HEK293 (cell line): ENCODE data around the gene FGF22.

ENCODE experiments used
- CTCF ChIA-PET: fragments of 350-600 bp; formaldehyde crosslinking; extraction: SDS; loops from one replicate; lab custom pipeline; 2021; ENCODE audit warnings: antibody characterized with exemption; lab: Yijun Ruan, JAX
- POLR2A ChIA-PET: fragments of 300-600 bp; formaldehyde crosslinking; extraction: SDS; loops from one replicate; lab custom pipeline; 2020; ENCODE audit warnings: antibody characterized with exemption, inconsistent platforms; lab: Yijun Ruan, JAX
- H3K27ac ChIP-seq: fragments of 200-500 bp; sonication (Bioruptor generic); 2 replicates; pipeline ENCODE4 v1.5.1; 2014; ENCODE audit warnings: low read depth, low read length, control low read depth, inconsistent platforms; ENCODE audit errors: extremely low read depth
- H3K36me3 ChIP-seq, 2 experiments: fragments of 200-500 bp in 1 of 2; sonication (Bioruptor generic) in 1 of 2; 1 replicate in 1 of 2; 2 replicates in 1 of 2; pipeline ENCODE4 v1.5.1; 2014 to 2017; ENCODE audit warnings: inconsistent platforms in 2 of 2, low read length in 2 of 2; ENCODE audit not compliant: control insufficient read depth in 2 of 2, insufficient read depth in 1 of 2
- H3K4me1 ChIP-seq: fragments of 200-500 bp; sonication (Bioruptor generic); 2 replicates; pipeline ENCODE4 v1.5.1; 2014; ENCODE audit warnings: mild to moderate bottlenecking, low read length, inconsistent platforms; ENCODE audit not compliant: control insufficient read depth, insufficient read depth
- H3K4me3 ChIP-seq: 2 replicates; pipeline ENCODE4 v1.5.1; 2011; ENCODE audit warnings: low read depth, mild to moderate bottlenecking, control low read depth, low read length, moderate library complexity
- H3K9me3 ChIP-seq: fragments of 200-500 bp; sonication (Bioruptor generic); 2 replicates; pipeline ENCODE4 v1.5.1; 2014; ENCODE audit warnings: low read depth, low read length, inconsistent platforms; ENCODE audit not compliant: control insufficient read depth, insufficient read depth
- EGR2 ChIP-seq: fragments of 450-650 bp; formaldehyde crosslinking; IDR thresholded peaks from 2 replicates; pipeline ENCODE4 v1.5.1; 2016; ENCODE audit warnings: low read depth, missing biosample characterization, missing genetic modification characterization
- GLI4 ChIP-seq: fragments of 450-650 bp; formaldehyde crosslinking; IDR thresholded peaks from 2 replicates; pipeline ENCODE4 v1.5.1; 2016; ENCODE audit warnings: missing biosample characterization, missing genetic modification characterization
- GLIS1 ChIP-seq: fragments of 450-650 bp; formaldehyde crosslinking; IDR thresholded peaks from 2 replicates; pipeline ENCODE4 v1.5.1; 2016; ENCODE audit warnings: missing biosample characterization, missing genetic modification characterization
- KLF7 ChIP-seq: fragments of 450-650 bp; formaldehyde crosslinking; IDR thresholded peaks from 2 replicates; pipeline ENCODE4 v1.5.1; 2016; ENCODE audit warnings: missing biosample characterization, missing genetic modification characterization, borderline replicate concordance
- KLF8 ChIP-seq: fragments of 450-650 bp; formaldehyde crosslinking; IDR thresholded peaks from 2 replicates; pipeline ENCODE4 v1.5.1; 2016; ENCODE audit warnings: missing biosample characterization, missing genetic modification characterization
- MYNN ChIP-seq: fragments of 450-650 bp; formaldehyde crosslinking; IDR thresholded peaks from 2 replicates; pipeline ENCODE4 v1.5.1; 2016; ENCODE audit warnings: missing biosample characterization, missing genetic modification characterization, borderline replicate concordance
- SALL2 ChIP-seq: fragments of 450-650 bp; formaldehyde crosslinking; IDR thresholded peaks from 2 replicates; pipeline ENCODE4 v1.5.0; 2017; ENCODE audit warnings: missing biosample characterization, mild to moderate bottlenecking, missing genetic modification characterization, borderline replicate concordance
- SP3 ChIP-seq: fragments of 450-650 bp; formaldehyde crosslinking; IDR thresholded peaks from 2 replicates; pipeline ENCODE4 v1.5.1; 2016; ENCODE audit warnings: missing biosample characterization, missing genetic modification characterization
- YY2 ChIP-seq: fragments of 450-650 bp; formaldehyde crosslinking; IDR thresholded peaks from 2 replicates; pipeline ENCODE4 v1.5.1; 2016; ENCODE audit warnings: missing biosample characterization, missing genetic modification characterization
- ZBTB8A ChIP-seq: fragments of 450-650 bp; formaldehyde crosslinking; IDR thresholded peaks from 2 replicates; pipeline ENCODE4 v1.5.1; 2016; ENCODE audit warnings: missing biosample characterization, missing genetic modification characterization
- ZIC2 ChIP-seq: fragments of 450-650 bp; formaldehyde crosslinking; IDR thresholded peaks from 2 replicates; pipeline ENCODE4 v1.5.1; 2016; ENCODE audit warnings: missing biosample characterization, missing genetic modification characterization
- ZNF112 ChIP-seq: fragments of 450-650 bp; formaldehyde crosslinking; IDR thresholded peaks from 2 replicates; pipeline ENCODE4 v1.5.0; 2017; ENCODE audit warnings: missing biosample characterization, missing genetic modification characterization
- ZNF140 ChIP-seq: fragments of 450-650 bp; formaldehyde crosslinking; IDR thresholded peaks from 2 replicates; pipeline ENCODE4 v1.5.1; 2016; ENCODE audit warnings: missing biosample characterization, missing genetic modification characterization
- ZNF544 ChIP-seq: fragments of 450-650 bp; formaldehyde crosslinking; IDR thresholded peaks from 2 replicates; pipeline ENCODE4 v1.5.0; 2017; ENCODE audit warnings: missing biosample characterization, missing genetic modification characterization
- ZNF549 ChIP-seq: fragments of 450-650 bp; IDR thresholded peaks from 2 replicates; pipeline ENCODE4 v1.5.1; 2018; ENCODE audit warnings: missing biosample characterization, missing genetic modification characterization, mild to moderate bottlenecking, inconsistent platforms, moderate library complexity
- ZNF596 ChIP-seq: fragments of 450-650 bp; IDR thresholded peaks from 2 replicates; pipeline ENCODE4 v1.5.0; 2018; ENCODE audit warnings: missing biosample characterization, mild to moderate bottlenecking, missing genetic modification characterization, moderate library complexity
- ZNF623 ChIP-seq: fragments of 450-650 bp; formaldehyde crosslinking; IDR thresholded peaks from 2 replicates; pipeline ENCODE4 v1.5.1; 2016; ENCODE audit warnings: missing biosample characterization, missing genetic modification characterization
- ZSCAN5A ChIP-seq: fragments of 450-650 bp; formaldehyde crosslinking; IDR thresholded peaks from 2 replicates; pipeline ENCODE4 v1.5.1; 2016; ENCODE audit warnings: missing biosample characterization, missing genetic modification characterization
- TF ChIP-seq, protein P1 (sequence below): fragments of 450-650 bp; formaldehyde crosslinking; IDR thresholded peaks from 2 replicates; pipeline ENCODE4 v1.5.1; 2016; ENCODE audit warnings: missing biosample characterization, missing genetic modification characterization
- TF ChIP-seq, protein P2 (sequence below): fragments of 450-650 bp; formaldehyde crosslinking; IDR thresholded peaks from 2 replicates; pipeline ENCODE4 v1.5.1; 2016; ENCODE audit warnings: missing biosample characterization, missing genetic modification characterization

The FGF22 gene

GRCh38 chr19:677201-677600 lies 37.5 kb downstream of the FGF22 start (continued):
- TF ChIP-seq, protein P1, sequence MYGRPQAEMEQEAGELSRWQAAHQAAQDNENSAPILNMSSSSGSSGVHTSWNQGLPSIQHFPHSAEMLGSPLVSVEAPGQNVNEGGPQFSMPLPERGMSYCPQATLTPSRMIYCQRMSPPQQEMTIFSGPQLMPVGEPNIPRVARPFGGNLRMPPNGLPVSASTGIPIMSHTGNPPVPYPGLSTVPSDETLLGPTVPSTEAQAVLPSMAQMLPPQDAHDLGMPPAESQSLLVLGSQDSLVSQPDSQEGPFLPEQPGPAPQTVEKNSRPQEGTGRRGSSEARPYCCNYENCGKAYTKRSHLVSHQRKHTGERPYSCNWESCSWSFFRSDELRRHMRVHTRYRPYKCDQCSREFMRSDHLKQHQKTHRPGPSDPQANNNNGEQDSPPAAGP (tag by site-specific recombination), result peak; percentile 45; the same call in 1 of the 2 replicates
- TF ChIP-seq GLI4 (tag by site-specific recombination) (no peak), KLF8 (tag by site-specific recombination) (peak; percentile 53), MYNN (tag by site-specific recombination) (no peak), ZNF544 (tag by site-specific recombination) (no peak)
- TF ChIP-seq, all 188 proteins: peak for 13

GRCh38 chr19:677601-678436 lies 38.1 kb downstream of the FGF22 start:
- no peak for TF ChIP-seq ZNF623 (tag by site-specific recombination)
- TF ChIP-seq GLIS1 (tag by site-specific recombination), result peak; percentile 74
- no peak for TF ChIP-seq KLF7 (tag by site-specific recombination)
- TF ChIP-seq, protein P2, sequence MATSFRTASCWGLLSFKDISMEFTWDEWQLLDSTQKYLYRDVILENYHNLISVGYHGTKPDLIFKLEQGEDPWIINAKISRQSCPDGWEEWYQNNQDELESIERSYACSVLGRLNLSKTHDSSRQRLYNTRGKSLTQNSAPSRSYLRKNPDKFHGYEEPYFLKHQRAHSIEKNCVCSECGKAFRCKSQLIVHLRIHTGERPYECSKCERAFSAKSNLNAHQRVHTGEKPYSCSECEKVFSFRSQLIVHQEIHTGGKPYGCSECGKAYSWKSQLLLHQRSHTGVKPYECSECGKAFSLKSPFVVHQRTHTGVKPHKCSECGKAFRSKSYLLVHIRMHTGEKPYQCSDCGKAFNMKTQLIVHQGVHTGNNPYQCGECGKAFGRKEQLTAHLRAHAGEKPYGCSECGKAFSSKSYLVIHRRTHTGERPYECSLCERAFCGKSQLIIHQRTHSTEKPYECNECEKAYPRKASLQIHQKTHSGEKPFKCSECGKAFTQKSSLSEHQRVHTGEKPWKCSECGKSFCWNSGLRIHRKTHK, result no peak
- no peak for TF ChIP-seq SALL2 (tag by site-specific recombination)
- TF ChIP-seq YY2 (tag by site-specific recombination), result no peak
- TF ChIP-seq ZNF140 (tag by site-specific recombination), result no peak
- TF ChIP-seq ZNF549 (tag by site-specific recombination), result no peak
- TF ChIP-seq SP3 (tag by site-specific recombination), result no peak
- TF ChIP-seq ZIC2 (tag by site-specific recombination), result 0 out of 2 replicates have a peak, but pooled peaks have one; percentile 36
- no peak for TF ChIP-seq ZNF112 (tag by site-specific recombination)
- no peak for TF ChIP-seq EGR2 (tag by site-specific recombination)
- TF ChIP-seq ZNF596 (tag by site-specific recombination), result no peak
- TF ChIP-seq ZSCAN5A, result no peak
- TF ChIP-seq ZBTB8A (tag by site-specific recombination), result no peak
- ChIA-PET CTCF (interaction anchor here (0.9 to 1.0 kb wide), 3 partner anchors 9 to 167 kb away, joined by 3 to 4 read pairs (median 4); no protein-coding TSS in a partner anchor), POLR2A (interaction anchor here (0.7 to 2.0 kb wide), 8 partner anchors 14 to 280 kb away, joined by 4 to 8 read pairs (median 4); partner anchors contain the start of gene RNF126)
- H3K36me3 ChIP-seq, result no peaks in the 10 kb centered on the region
- H3K4me1 ChIP-seq, result no peaks in the 10 kb centered on the region
- H3K9me3 ChIP-seq, result no peaks in the 10 kb centered on the region
- no peak overlapping the region for H3K27ac ChIP-seq
- no peak overlapping the region for H3K4me3 ChIP-seq
